Hindlimb muscle (tissue), 1 donor: ENCODE results near the gene INSYN1. TPM values are rescaled to one million over a fixed set of nuclear protein-coding genes. Genes with fewer than 3 reads are reported as not detected.

Experiments used
- DNase-seq: peaks from one replicate; pipeline ENCODE4 v3.0.0-alpha.2; 2013
- polyA plus RNA-seq: library from polyadenylated mRNA; unstranded; fragments of 120-200 nt; gene quantifications from one replicate; pipeline ENCODE4 v1.2.1, GENCODE V29; 2013; ENCODE audit not compliant: insufficient read length

INSYN1 gene
- polyA plus RNA-seq, 1 donor, result 4.3 TPM

DNA sequence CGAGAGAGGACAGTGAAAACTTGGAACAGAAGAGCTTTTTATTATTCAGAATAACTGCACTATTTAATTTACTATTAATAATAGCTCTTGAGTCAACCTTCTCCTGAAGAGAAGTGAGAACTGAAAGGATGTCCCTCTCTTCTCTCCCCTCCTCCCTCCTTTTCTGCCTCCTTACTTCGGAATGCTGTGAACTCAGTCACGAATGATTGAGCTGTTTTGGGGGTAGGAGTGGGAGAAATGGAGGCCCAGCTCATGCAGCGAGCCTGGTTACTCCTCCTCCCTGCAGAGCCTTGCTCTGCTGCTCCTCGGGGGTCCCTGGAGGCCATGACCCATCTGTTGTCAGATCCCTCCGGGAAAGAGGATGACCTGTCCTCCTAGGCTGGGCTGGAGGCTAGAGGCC, 20.3 kb upstream of the INSYN1 start:
- DNase-seq, result no peak

DNA sequence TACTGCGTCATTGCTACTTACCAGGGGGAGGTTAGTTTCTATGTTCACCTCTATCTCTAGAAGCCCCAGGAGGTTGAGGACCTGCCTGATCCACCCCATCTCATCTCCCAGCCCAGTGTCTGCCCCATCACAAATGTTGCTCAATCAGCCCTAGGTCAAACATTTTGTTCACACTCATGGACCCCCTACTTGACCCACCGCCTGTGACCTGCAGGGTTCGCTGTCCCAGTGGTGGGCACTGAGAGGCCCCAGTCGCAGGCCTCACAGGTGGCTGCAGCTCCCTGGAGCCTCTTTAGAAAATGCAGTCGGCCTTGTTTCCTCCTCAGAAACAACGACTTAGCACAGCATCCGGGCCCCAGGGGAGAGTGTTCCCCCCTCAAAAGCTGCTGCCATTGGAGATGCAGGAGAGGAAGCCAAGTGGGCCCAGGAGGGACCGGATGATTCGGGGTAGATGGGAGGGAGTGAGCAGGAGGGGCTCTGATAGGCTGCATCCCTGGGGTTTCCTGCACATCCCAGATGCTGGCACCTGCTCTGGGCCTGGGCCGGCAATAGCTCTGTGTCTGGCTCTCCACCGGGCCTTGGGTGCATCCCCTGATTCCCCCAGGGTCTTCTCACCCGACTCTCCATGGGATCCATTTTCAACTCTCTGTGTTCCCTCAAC, 18.4 kb upstream of the INSYN1 start:
- DNase-seq, result no peak

DNA sequence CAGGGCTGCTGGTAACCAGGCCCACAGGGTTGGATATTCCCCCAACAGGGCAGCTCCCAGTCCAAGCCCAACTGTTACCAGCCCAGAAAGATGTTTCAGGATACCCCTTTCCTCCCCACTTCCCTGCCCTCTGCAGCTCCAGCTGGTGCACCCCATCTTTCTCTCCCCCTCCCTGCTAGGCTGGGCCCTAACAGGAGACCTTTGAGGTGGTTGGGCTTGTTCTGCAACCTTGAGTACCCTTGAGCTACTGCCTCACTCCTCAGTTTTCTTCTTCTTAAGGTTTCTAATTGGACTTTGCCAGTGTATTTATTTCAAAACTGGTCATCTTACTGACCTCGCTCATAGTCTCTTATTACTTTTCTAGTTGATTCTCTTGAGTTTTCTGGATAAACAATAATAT, 16.9 kb upstream of the INSYN1 start:
- DNase-seq, result no peak

DNA sequence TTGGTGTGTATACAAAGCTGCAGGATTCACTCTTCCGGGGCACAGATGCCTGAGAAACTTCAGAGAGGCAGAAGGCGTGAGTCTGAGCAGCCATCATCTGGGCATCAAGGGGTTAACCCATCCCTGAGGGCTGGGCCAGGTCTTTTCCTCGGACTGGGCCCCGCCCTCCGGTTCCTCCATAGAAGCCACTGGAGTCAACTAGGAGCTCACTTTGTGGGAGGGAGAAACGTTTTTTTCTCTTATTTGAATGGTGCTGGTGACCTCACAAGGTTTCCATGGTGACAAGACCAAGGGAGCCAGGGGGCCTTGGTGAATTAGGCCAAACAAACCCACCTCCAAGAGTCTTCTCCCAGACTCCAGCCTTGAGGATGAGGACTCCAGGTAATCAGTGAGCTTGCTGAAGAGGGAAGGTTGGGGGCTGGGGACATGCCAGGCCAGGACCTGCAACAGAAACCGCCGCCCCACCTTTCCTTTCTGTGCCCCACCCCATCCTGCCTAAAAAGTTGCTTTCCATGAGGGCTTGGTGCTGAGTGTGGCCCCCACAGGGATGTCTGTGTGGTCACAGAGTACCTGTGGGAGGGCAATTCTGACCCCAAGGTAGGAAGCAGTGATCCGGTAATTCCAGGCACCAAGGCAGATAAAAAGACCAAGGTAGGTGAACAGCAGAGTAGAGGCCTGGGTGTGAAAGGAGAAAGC, 14.8 kb upstream of the INSYN1 start:
- DNase-seq, result no peak

DNA sequence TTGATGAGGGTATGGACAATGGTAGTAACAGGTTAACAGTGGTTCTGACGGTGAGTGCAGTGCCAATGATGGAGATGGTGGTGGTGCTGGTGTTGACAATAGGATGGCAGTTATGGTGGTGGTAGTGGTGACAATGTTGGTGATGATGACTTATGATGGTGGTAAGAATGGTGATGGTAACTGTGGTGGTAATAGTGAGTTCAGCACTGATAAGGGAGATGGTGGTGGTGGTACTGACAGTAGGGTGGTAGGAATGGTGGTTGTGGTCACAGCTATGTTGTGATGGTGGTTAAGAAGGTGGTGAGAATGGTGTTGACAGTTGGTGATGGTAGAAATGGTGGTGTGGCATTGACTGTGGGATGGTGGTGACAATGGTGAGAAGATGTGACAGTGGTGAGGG, 13.4 kb upstream of the INSYN1 start:
- no peak for DNase-seq

DNA sequence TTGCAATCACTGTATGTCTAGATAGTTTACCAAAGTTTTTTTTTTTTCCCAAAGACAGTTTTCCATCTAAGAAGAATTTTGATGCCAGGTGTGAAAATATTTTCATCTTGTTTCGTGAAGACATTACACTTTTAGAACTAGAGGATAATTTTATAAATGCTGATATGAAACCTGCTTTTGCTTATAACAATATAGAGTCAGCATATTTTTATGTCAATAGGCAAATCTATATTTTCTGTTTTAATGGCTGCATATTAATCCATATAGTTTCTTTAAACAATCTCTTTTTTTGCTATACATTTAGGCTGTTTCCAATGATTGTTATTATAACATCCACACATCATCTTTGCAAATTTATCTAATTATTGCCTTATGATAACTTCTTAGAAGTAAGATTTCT, 12.6 kb upstream of the INSYN1 start:
- no peak for DNase-seq

DNA sequence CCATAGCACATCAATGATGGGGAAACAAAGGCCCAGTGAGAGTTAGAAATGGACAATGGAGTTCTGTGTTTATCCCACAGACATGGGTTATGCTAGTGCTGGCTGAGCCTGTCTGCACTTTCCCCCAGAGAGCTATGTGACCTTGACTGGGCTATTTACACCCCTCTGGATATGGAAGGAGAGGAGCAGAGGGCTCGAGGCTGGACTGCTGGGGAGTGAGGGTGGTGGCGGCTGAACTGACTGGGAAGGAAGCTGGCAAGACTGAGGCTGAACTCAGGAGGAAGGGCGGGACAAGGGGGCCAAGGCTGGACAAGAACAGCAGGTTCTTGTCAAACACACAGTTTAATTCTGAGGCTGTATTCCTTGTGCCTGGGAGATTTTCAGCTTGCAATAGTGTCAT, 10.8 kb upstream of the INSYN1 start:
- no peak for DNase-seq

DNA sequence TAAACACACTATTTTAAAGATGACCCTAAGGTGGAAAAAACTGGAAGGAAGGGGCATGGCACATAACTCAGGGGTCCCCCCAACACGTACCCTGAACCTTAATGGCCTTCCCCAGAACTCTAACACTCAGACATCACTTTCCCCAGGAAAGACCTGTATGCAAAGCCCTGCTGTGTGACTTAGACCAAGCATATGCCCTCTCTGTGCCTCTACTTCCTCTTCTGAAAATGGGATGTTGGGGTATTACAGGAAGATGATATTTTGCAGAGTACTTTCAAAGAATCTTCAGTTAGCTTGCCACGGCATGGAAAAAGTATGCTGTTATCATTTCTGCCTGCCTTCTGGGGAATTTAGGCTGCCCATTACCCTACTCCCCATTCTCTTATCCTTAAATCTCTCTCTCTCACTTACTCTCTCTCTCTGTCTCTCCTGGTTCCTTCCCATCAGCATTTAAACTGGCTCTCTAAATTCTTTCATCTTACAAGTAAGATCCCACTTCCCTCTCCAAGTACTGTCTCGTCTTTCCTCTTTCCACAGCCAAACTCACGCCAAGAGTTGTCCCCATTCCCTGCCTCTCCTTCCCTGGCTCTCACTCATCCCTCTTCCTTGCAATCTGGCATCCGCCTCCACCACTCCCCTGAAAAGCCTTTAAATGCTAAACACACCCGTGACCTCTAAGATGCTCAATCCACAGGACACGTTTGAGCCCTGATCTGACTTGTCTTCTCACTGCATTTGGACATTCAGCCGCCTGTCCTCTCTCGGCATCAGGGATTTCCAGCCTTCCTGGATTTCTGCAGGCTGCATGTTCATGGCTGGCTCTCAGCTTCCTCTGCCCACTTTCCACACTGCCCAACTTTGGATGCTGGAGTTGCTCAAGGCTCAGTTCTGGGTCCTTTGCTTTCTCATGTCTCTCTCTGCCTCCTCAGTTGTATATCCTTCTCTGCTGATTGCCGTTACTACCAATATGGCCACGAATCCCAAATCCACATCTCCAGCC, 7.5 kb upstream of the INSYN1 start:
- DNase-seq, result no peak

DNA sequence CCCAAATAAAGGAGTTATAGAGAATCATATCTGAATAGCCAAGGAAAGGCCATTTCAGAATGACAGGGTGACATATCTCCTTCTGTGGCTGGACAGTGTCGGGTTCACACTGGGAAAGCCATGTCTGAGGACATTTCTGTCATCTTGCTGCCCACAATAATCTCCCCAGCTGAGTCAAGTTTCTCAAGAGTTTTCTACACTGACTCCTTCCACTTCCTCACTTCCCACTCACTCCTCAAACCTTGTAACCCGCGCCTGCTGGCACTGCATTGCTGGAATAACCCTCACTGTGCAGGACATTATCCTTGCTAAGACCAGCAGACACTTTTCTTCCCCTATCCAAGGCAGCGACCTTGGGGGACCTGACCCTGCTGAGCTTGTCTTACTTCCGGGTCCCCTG, 5.3 kb upstream of the INSYN1 start:
- DNase-seq, result no peak

DNA sequence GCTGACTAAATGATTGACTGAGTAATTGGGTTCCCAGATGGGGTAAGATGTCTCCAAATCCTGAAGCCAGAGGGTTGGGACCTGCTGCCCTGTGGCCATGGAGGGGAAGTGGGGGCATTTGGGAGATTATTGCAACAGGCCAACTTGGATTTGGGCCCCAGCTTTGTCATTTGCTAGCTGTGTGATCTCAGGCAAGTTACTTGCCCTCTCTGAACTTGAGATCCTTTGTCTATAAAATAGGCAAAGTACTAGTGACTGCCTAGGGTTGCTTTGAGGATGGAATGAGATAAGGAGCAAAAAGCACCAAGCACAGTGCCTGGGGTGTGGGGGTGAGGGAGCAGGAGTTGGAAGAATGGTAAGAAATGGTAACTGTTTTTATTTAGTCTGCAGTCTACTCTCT, 4.4 kb upstream of the INSYN1 start:
- DNase-seq, result no peak

DNA sequence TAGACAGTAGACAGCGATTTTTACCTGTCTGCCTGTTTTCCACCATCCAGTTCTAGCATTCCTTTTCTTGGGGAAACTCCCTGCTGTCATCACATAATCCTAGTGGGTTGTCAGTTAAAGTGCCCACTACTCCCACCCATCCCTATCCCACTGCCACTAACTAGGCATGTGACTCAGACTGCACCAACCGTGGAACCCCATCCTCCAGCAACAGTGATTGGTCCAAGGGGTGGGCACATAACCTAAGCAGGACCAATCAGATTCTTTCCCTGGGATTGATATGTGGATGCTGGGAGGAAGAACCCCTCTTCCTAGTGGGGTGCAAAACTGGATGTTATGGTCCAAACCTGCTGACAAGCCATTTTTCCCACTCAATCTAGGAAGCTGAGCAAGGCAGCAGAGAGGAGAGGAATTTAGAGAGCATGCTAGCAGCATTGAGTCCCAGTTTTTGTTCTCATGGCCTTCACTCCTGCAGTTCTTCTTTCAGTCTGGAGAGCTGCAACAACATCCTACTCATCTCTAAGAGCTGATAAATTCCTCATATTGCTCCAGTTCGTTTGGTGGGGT, 3.9 kb upstream of the INSYN1 start:
- no peak for DNase-seq

DNA sequence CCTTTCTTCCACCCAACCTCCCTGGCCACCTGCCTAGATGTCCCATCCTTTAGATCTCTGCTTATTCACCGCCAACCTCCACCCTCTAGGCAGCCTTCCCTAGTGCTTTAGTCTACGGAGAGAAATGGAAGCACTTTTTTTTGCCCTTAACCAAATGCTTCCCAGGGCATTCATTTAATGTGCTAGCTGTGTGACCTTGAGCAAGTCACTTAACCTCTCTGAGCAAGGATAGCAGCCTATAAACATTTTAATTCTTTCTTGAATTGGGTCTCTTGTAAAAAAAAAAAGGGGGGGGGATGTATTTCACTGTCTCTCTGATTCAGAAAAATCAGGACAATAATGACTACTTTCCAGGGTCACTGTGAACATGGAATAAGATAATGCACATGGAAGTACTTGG, 3.2 kb upstream of the INSYN1 start:
- DNase-seq, result no peak

DNA sequence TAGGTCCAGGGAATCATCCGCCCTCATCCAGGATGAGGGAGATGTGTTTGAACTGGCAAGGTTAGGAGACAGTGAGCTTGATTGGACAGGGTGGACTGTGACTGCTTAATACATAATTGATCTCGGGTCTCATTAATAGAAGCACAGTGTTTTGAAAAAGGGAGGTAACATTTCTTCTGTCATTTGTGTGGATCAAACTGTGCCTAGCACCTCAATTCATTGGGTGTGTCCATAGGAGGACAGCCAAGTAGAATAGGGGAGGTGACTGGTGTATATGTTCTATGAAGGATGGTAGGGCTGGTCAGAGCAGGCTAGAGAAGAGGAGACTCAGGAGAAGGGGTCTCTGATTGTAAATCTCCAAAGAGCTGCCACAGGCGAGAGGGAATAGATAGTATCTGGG, 2.8 kb upstream of the INSYN1 start:
- no peak for DNase-seq

DNA sequence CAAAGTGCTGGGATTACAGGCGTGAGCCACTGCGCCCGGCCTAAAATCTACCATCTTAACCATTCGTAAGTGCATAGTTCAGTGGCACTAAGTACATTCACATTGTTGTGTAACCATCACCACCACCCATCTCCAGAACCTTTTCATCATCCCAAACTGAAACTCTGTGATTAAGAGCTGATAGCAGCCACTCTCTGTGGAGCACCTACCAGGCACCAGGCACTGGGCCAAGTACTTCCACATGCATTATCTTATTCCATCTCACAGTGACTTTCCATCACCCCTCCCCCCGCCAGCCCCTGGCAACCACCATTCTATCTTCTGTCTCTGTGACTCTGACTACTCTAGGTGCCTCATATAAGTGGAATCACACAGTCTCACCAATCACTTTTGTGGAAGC, 2.3 kb upstream of the INSYN1 start:
- no peak for DNase-seq

DNA sequence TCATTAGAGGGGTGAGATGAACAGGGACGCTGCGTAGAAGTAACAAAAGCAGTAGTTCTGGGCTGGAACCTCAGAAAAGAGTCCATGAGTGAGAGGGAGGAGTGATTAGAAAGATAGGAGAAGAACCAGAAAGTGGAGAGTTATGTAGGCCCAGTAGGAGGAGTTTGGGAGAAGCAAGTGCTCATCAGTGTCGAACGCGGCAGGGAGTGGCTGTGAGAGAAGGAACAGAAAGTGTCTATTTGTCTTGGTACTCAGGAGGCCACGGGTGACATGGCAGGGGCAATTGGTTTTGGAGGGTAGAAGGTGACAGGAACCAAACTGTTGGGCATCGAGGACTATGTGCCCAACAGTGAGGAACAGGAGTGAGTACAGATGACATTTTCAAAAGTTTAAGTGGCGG, 1.3 kb upstream of the INSYN1 start:
- no peak for DNase-seq

DNA sequence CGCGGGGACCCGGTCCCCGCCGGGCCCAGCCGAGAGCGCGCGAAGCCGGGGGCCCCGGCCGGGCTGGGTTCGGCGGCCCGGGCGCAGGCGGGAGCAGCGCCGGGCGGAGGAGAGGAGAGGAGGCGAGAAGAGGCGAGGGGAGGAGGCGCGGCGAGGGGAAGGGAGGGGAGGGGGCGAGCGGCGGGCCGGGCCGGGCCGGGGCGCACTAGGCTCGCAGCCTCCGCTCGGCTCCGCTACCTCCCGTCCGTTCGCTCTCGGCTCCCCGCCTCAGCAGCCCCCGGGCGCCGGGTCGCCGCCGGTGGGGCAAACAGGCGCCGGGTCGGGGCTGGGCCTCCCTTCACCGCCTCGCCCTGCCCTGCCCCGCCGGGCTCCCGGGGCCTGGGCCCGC, 351 bp downstream of the INSYN1 start:
- peak; percentile 37 for DNase-seq

DNA sequence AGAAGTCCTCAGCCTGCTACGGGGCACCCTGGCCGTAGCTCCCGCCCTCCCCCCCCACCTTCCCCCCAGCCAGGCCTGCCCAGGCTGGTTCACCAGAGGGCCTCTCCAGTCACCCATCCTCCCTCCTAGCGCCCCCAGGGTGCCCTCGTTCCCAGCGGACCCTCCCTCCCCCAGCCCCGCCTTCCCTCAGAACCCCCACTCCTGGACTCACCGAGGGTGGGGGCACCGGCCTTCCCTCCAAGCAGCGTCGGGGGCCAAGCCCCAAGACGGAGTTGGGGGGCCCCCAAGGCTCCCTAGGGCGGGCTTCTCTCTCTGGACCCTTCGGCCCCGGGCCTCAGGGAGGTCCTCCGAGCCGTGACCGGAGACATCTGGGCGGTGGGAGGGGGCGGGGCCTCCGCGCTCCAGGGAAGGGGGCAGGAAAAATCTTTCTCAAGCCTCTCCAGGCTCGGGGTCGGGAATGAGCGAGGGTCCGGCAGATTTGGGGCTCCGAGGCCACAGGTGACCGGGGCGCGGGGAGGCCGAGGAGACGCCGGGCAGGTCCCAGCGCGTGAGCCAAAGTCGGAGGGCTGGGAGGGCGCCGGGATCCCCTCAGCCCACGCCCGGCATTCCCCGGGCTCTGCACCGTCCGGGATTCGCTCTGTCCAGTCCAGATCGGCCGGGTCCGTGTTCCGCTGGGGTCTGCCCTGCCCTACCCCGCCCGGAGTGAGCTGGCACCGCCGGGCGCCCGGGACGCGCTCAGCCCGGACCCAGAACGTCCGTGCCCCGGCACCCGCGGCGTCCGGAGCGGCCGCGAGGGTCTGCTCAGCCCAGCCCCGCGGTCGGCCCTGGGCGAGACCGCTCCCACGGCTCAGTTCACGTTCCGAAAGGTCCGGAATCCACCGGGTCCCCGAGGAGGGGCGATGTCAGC, 999 bp downstream of the INSYN1 start:
- no peak for DNase-seq

DNA sequence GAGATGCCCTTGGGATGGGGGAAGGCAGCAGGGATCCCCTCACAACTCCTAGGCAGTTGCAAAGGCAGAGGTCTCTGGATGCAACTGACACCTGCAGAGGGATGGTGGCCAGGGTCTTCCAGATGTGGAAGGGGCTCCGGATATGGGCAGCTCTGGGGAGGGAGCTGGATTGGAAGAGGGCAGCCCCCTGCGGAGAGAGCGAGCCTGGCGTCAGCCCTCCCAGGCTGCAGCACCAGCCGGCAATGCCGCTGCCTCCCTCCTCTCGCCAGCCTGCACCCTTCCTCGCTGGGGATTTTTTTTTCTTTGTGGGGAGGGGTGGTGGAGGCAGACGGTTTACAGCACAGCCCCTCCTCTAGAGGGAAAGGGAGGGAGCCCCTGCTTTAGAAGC, 1.6 kb downstream of the INSYN1 start:
- DNase-seq, result no peak

DNA sequence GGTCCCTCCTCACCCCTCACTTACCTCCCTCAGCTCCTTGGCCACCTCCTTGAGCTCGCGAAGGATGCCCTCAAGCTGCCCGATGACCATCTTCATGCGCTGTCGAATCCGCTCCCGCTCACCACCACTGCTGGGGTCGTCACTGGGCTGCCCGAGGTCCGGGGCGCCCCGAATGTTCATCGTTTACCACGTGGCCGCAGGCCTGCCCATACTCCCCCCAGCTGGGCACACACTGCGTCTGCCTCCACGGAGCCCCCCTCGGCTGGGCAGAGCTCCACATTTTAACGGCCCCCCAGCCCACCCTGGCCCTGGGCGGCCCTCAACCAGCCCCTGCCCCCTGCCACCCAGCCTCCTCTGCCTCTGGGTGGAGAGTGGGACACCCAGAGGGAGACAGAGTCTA, 2.2 kb downstream of the INSYN1 start:
- no peak for DNase-seq

DNA sequence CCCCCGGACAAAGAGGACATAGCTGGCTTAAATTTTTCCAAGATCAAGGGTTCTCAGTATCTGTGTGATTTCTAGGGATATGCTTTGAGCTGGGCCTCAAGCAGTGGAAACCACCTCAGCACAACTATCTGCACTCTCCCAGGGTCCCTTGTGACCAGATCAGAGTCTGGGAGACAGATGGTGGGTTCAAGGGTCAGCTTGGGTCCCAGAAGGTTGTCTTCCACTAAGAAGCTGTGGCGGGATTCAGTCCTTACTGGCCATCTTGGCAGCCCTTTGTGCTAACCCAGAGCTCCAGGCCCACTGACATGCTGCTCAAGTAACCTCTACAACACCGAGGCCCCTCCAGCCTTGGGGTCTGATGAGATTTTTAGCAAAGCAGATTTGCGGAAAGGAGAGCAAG, 2.7 kb downstream of the INSYN1 start:
- no peak for DNase-seq

DNA sequence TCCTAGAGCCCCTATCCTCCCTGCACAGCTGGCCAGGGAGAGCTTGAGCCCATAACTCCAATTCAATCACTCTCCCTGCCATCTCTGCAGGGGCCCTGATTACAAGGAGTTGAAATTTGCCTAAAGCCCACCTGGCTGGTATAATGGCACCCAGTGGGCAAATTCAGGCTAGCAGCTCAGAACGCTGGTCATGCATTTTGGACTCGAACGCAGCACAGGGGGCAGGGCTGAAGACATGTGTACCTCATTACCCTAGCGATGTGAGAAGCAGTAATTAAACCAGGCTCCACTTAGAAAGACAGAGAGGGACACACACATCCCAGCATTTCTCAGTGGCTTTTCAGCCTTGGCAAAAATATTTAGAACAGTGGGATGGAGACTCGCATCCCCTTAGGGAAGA, 3.2 kb downstream of the INSYN1 start:
- DNase-seq, result no peak

DNA sequence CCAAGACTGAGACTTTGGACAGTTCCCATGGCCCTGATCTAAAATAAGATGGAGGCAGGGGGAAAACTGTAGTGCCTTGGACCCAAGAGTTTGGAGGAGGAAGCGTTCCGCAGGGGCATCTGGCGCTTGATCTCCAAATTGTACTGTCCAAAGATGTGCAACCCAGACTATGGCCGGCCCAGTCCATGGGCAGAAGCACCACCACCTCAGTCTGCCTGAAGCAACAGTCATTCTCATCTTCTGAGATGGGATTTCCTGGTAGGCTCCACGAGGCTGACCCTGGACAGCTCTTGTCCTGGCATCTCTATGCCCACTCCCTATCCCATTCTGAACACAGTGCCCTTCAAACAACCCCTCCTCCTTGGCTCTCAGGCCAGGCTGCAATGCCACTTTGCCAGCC, 3.6 kb downstream of the INSYN1 start:
- DNase-seq, result no peak
